Subcutaneous adipose tissue (tissue), 4 donors: ENCODE measurements around the gene DPYD. TPM values are rescaled to one million over a fixed set of nuclear protein-coding genes. Genes with fewer than 3 reads are reported as not detected.

Experiments
- total RNA-seq, 4 donors: library from RNA; depleted of rRNA; stranded (reverse); fragments of >200 nt; gene quantifications; one replicate each; pipeline ENCODE4 v1.1.0, GENCODE V29; 2016
- TF ChIP-seq, protein P1 (sequence below): fragments of 450-650 bp; IDR thresholded peaks from one replicate; pipeline ENCODE4 v1.5.1; 2016; ENCODE audit warnings: low read depth, mild to moderate bottlenecking, control low read depth, antibody characterized with exemption, moderate library complexity

Gene DPYD
- total RNA-seq, 4 donors from 2014 or later: 47.1 to 100 (median 68.0) TPM

DNA sequence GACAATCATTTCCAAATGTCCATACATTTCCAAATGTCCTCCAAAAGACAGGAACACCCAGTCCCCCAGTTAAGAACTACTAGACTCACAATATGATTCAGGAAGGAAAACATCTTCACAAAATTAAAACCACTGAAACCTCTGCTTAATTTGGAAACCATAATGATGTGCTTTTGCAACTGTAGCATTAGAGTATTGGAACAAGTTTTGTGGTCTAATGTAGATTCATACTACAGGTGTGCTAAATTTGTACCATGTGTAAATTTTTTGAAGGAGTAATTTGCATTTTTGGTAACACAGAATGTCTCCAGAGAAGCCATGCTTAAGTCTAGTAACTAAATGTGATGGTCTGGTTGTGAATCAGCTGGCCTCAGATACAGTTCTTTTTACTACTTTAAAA is 129.6 kb downstream of the DPYD start:
- TF ChIP-seq, protein P1, sequence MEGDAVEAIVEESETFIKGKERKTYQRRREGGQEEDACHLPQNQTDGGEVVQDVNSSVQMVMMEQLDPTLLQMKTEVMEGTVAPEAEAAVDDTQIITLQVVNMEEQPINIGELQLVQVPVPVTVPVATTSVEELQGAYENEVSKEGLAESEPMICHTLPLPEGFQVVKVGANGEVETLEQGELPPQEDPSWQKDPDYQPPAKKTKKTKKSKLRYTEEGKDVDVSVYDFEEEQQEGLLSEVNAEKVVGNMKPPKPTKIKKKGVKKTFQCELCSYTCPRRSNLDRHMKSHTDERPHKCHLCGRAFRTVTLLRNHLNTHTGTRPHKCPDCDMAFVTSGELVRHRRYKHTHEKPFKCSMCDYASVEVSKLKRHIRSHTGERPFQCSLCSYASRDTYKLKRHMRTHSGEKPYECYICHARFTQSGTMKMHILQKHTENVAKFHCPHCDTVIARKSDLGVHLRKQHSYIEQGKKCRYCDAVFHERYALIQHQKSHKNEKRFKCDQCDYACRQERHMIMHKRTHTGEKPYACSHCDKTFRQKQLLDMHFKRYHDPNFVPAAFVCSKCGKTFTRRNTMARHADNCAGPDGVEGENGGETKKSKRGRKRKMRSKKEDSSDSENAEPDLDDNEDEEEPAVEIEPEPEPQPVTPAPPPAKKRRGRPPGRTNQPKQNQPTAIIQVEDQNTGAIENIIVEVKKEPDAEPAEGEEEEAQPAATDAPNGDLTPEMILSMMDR: no peak

DNA sequence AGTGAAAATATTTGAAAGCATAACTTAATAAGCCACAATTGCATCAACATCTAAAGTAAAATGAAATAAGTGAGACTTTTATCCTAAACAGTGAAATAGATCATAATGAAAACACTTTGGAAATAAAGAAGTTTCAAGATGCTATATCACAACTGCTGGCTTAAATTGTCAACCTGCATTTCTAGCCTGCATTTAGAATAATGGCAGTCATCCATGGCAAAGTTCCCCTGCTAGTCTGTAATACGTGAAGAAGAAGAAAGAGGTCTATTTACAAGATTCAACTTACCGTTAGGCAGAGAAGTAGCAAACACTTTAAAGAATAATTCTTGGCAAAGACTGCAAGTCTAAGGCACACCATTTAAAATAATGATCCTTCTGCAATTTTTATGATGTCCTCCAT is 133.6 kb downstream of the DPYD start:
- TF ChIP-seq, protein P1: no peak

DNA sequence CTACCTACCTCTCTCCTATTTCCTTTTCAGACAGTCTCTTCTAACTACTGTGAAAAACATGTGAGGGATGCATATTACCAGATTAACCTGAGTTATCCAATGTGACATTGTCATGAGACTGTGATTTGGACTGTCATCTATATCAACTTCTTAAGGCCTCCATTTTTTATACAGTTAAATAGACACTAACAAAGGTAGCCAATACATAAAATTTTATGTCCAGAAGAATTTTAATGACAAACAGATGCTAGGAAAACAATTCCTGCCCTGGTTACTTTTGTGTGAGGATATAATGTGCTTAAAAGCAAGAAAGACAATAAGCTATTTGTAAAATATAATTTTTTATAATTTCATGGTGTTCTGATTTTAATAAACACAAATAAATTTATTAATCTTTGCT is 136.2 kb downstream of the DPYD start:
- TF ChIP-seq, protein P1: no peak

DNA sequence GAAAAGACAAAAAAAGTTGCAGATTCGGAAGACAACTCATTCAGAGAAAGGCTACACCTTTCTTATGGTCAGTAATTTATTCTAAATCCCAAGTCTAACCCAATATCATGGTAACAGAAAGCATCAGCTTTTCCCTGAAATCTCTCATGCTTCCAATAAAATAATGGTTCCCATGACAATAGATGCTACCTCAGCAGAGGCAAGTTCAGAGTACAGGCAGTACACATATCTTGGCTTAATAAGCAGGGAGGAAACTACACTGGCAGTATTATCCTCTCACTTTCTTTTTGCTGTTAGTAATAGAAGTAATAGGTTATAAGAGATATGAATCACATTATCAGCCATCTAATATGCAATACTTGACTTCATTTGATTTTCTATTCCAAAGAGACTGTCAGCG is 137.1 kb downstream of the DPYD start:
- TF ChIP-seq, protein P1: no peak

DNA sequence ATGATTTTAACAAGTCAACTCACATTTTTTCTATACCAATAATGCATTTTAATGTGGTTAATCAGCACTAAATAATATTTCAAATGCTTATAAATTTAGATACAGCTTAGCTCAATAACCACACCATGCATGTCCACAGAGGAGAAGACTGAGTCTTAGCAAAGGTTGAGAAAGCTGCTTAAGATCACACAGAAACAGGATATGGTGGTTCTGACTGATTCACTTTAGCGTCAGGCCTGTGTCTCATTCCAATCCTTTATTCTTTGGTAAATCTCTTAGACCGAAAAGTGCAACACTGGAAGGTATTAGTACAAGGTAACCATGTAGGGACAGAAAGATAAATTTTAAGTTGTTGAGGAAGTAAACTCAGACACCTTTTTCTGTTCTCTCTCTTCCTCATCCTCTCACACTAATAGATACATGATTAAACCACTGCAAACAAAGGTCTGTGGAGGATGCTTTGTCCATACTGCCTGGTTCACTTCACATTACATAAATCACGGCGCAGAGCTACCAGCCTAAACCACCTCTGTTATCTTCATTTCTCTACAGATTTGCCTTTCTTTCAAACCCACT is 139.0 kb downstream of the DPYD start:
- TF ChIP-seq, protein P1: no peak

DNA sequence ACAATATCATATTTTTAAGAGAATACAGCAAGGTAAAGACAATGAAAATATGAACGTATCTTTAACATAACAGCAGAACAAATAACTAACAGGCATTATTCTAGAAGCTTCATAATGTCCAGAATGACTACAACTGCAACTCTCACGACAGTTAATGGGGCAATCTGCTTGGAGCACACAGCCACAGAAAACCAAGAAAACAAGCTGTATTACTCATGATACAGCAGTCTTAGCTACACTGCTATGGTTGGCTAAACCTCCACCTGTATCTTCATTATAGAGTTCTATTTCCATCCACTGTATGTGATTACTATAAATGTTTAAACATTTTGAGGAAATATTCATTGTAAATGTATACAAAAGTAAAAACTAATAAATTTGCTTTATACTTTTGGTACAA is 139.9 kb downstream of the DPYD start:
- TF ChIP-seq, protein P1: no peak

DNA sequence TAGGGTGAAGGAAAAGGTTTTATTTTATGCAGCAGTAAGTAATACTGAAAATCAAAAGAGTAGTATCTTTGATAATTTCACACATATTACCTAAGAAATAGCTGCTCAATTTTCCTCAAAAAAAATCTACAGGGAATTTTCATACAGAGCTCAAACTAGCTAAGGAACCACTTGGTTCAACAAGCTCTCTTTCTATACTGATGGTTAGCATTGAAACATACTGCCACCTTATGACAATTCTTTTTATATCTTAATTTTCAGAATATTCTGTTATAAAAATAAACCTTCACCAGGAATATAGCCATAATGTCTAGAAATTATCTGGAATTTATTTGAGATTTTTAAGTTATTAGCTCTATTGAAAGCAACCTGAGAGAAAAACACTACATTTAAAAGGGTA is 142.1 kb downstream of the DPYD start:
- TF ChIP-seq, protein P1: no peak
